ENCODE data around the gene RBMS3. TPM values are rescaled to one million over a fixed set of nuclear protein-coding genes. Genes with fewer than 3 reads are reported as not detected.
A peak's percentile ranks its signal among the peaks of the same experiment; 100 is the strongest.

The RBMS3 gene
- total and polyA plus RNA-seq, 4 donors = 4.8 to 117 (median 29.4) TPM

DNA sequence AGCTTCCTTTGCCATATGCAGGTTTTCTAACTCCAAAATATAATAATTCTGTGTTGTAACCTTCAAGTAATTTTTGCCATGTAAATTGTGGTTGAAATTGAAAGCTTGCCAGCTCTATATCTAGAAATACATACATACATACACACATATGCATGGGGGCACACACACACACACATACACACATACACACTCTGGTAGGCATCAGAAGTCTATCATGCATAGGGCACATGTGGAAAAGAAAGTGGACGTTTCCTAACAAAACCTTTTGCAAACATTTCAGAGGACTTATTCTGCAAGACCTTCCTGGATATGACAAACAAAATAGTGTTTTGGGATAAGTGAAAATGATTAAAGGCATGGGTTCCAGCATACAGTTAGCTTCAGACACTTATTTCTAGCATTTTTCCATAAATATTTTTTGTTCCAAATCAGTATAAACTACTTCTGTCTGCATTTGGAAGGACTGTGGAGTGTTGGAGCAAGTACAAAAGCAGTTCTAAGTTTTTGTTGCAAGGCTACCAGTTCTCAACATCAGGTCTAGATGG is 578.9 kb downstream of the RBMS3 start:
- TF ChIP-seq, protein P1, sequence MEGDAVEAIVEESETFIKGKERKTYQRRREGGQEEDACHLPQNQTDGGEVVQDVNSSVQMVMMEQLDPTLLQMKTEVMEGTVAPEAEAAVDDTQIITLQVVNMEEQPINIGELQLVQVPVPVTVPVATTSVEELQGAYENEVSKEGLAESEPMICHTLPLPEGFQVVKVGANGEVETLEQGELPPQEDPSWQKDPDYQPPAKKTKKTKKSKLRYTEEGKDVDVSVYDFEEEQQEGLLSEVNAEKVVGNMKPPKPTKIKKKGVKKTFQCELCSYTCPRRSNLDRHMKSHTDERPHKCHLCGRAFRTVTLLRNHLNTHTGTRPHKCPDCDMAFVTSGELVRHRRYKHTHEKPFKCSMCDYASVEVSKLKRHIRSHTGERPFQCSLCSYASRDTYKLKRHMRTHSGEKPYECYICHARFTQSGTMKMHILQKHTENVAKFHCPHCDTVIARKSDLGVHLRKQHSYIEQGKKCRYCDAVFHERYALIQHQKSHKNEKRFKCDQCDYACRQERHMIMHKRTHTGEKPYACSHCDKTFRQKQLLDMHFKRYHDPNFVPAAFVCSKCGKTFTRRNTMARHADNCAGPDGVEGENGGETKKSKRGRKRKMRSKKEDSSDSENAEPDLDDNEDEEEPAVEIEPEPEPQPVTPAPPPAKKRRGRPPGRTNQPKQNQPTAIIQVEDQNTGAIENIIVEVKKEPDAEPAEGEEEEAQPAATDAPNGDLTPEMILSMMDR (IDR thresholded peaks at IDR 0.05; ENCODE audit: control extremely low read depth, extremely low read depth) = no peak

DNA sequence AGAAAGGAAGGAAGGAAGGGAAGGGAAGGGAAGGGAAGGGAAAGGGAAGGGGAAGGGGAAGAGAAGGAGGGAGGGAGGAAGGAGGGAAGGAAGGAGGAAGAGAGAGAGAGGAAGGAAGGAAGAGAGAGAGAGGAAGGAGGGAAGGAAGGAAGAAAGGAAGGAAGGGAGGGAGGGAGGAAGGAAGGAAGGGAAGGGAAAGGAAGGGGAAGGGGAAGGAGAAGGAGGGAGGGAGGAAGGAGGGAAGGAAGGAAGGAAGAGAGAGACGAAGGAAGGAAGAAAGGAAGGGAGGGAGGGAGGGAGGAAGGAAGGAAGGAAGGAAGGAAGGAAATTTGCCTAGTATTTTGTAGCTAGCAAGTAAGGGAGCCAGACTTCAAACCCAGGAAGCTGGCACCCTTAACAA is 583.9 kb downstream of the RBMS3 start:
- Histone ChIP-seq H3K36me3 (ENCODE audit: control insufficient read depth in 4 of 4, insufficient read depth in 4 of 4, low read length in 4 of 4) (peaks cover 0 to 3% (median under 1%) of the 10 kb centered on the region in 4 donors), H3K4me3 (no peak overlapping the region), H3K27me3 (ENCODE audit: control insufficient read depth in 3 of 3, insufficient read depth in 3 of 3, low read length in 2 of 3) (no peaks in the 10 kb centered on the region), H3K9me3 (ENCODE audit: control insufficient read depth in 4 of 4, insufficient read depth in 3 of 4, low read length in 3 of 4) (no peaks in the 10 kb centered on the region), H3K4me1 (ENCODE audit: control insufficient read depth in 5 of 5, insufficient read depth in 5 of 5, low read length in 5 of 5) (peaks cover 0 to 17% (median 0%) of the 10 kb centered on the region in 5 donors), H3K9ac (ENCODE audit: insufficient read depth in 1 of 2, low read length in 2 of 2) (no peak overlapping the region), H3K27ac (ENCODE audit: low read depth in 1 of 2, low read length in 1 of 2) (no peak overlapping the region)
- TF ChIP-seq, protein P1 (IDR thresholded peaks at IDR 0.05; ENCODE audit: control extremely low read depth, extremely low read depth) = no peak
- no peak for ATAC-seq (ENCODE audit: insufficient read depth, low FRiP score)
- no peak for DNase-seq
- 65 to 76% methylated on average over 1 of the region's 1 CpG for WGBS, 2 donors

More for the DNA sequence above, 578.9 kb downstream of the RBMS3 start:
- Histone ChIP-seq H3K9me3 (ENCODE audit: control insufficient read depth in 4 of 4, insufficient read depth in 3 of 4, low read length in 3 of 4) (no peaks in the 10 kb centered on the region), H3K9ac (ENCODE audit: insufficient read depth in 1 of 2, low read length in 2 of 2) (no peak overlapping the region), H3K27me3 (ENCODE audit: control insufficient read depth in 3 of 3, insufficient read depth in 3 of 3, low read length in 2 of 3) (no peaks in the 10 kb centered on the region), H3K4me3 (no peak overlapping the region), H3K36me3 (ENCODE audit: control insufficient read depth in 4 of 4, insufficient read depth in 4 of 4, low read length in 4 of 4) (no peaks in the 10 kb centered on the region), H3K27ac (ENCODE audit: low read depth in 1 of 2, low read length in 1 of 2) (no peak overlapping the region), H3K4me1 (ENCODE audit: control insufficient read depth in 5 of 5, insufficient read depth in 5 of 5, low read length in 5 of 5) (no peaks in the 10 kb centered on the region)
- no peak for ATAC-seq (ENCODE audit: insufficient read depth, low FRiP score)
- WGBS, 2 donors = 67 to 73% methylated on average over 1 of the region's 1 CpG
- peak in 2 of 3 donors; percentile 53 to 64 for DNase-seq

DNA sequence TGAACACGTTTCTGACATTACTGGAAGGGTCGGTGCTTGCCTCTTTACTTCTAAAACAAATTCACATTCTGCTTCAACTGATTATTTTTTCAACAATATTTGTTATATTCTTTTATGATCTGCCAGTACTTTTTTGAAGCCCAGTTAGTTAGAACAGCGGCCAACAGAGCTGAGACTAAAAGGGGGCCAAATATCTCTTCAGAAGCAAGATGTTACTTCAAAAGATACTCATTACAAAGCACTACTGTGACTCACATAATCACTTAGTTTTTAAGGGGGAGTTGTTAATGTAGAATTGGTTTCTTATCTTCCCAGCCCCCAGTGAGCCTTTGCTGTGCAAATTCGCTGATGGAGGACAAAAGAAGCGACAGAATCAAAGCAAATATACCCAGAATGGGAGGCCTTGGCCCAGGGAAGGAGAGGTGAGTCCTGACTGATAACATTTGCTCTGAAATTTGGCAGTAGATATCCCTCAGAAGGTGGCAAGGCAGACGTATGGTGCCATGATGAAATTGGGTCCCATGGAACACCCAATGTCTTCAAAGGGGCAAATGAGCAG is 587.8 kb downstream of the RBMS3 start:
- Histone ChIP-seq H3K36me3 (ENCODE audit: control insufficient read depth in 4 of 4, insufficient read depth in 4 of 4, low read length in 4 of 4) (peaks cover 2 to 8% (median 4%) of the 10 kb centered on the region in 4 donors), H3K27me3 (ENCODE audit: control insufficient read depth in 3 of 3, insufficient read depth in 3 of 3, low read length in 2 of 3) (no peaks in the 10 kb centered on the region), H3K4me3 (no peak overlapping the region), H3K4me1 (ENCODE audit: control insufficient read depth in 5 of 5, insufficient read depth in 5 of 5, low read length in 5 of 5) (peaks cover 0 to 17% (median 0%) of the 10 kb centered on the region in 5 donors), H3K9ac (ENCODE audit: insufficient read depth in 1 of 2, low read length in 2 of 2) (no peak overlapping the region), H3K27ac (ENCODE audit: low read depth in 1 of 2, low read length in 1 of 2) (no peak overlapping the region), H3K9me3 (ENCODE audit: control insufficient read depth in 4 of 4, insufficient read depth in 3 of 4, low read length in 3 of 4) (peaks cover 0 to 2% (median 0%) of the 10 kb centered on the region in 4 donors)
- TF ChIP-seq, protein P1 (IDR thresholded peaks at IDR 0.05; ENCODE audit: control extremely low read depth, extremely low read depth) = no peak
- DNase-seq (peak; percentile 19 to 83 (median 74)), ATAC-seq (ENCODE audit: insufficient read depth, low FRiP score) (no peak)
- WGBS, 2 donors = 83 to 86% methylated on average over 6 of the region's 6 CpGs

Data from lung (tissue), 12 donors.